Subcutaneous abdominal adipose tissue (tissue), 5 donors: Measurements from ENCODE around the gene PLXNA4.

Experiments used
- H3K27ac ChIP-seq: one replicate; pipeline ENCODE4 v1.7.0; 2013; ENCODE audit warnings: low read depth, mild to moderate bottlenecking, inconsistent platforms, low read length, moderate library complexity
- H3K27me3 ChIP-seq, 5 donors: one replicate each; pipeline ENCODE4 v1.7.0; 2013; ENCODE audit warnings: low read length in 5 of 5, inconsistent platforms in 1 of 5; ENCODE audit not compliant: control insufficient read depth in 5 of 5, insufficient read depth in 4 of 5
- H3K36me3 ChIP-seq, 5 donors: one replicate each; pipeline ENCODE4 v1.7.0; 2013; ENCODE audit warnings: low read length in 5 of 5; ENCODE audit not compliant: control insufficient read depth in 5 of 5, insufficient read depth in 5 of 5
- H3K4me1 ChIP-seq, 5 donors: one replicate each; pipeline ENCODE4 v1.7.0; 2013; ENCODE audit warnings: low read length in 5 of 5, mild to moderate bottlenecking in 3 of 5, moderate library complexity in 1 of 5; ENCODE audit not compliant: control insufficient read depth in 5 of 5, insufficient read depth in 5 of 5
- H3K4me3 ChIP-seq, 5 donors: one replicate each; pipeline ENCODE4 v1.7.0; 2013; ENCODE audit warnings: low read length in 5 of 5, low read depth in 1 of 5
- H3K9ac ChIP-seq, 5 donors: one replicate each; pipeline ENCODE4 v1.7.0; 2013; ENCODE audit warnings: low read length in 5 of 5, mild to moderate bottlenecking in 4 of 5, moderate library complexity in 3 of 5
- H3K9me3 ChIP-seq, 5 donors: one replicate each; pipeline ENCODE4 v1.7.0; 2013; ENCODE audit warnings: low read length in 5 of 5; ENCODE audit not compliant: control insufficient read depth in 5 of 5
- donor health status: healthy.
- donor health status: healthy.
- donor health status: healthy.
- donor health status: healthy.
- donor health status: healthy.

PLXNA4 gene

DNA sequence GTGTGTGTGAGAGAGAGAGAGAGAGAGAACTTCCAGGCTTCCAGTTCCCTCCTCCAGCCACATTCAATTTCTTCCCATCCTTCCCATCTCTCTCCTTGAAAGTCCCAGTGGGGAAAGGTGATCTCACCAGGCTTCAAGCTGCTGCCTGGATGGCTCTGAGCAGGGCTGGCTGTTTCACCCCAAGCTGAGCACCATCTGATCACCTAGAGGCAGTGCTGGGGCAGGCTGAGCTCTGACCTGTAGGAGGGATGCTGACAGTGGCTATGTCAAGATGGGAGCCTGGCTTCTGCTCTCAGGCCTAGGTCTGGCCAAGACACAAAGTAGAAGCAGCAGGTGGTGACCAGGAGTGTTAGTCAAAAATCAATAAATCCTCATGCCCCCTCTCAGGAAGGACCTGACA is 370.8 kb downstream of the PLXNA4 start:
- Histone ChIP-seq H3K36me3 (peaks cover 3 to 58% (median 38%) of the 10 kb centered on the region in 5 donors), H3K9me3 (no peaks in the 10 kb centered on the region), H3K4me3 (no peak overlapping the region), H3K9ac (peak overlapping the region in 1 of 5 donors; percentile 0), H3K27me3 (no peaks in the 10 kb centered on the region), H3K4me1 (peaks cover 0 to 4% (median 0%) of the 10 kb centered on the region in 5 donors), H3K27ac (no peak overlapping the region)

DNA sequence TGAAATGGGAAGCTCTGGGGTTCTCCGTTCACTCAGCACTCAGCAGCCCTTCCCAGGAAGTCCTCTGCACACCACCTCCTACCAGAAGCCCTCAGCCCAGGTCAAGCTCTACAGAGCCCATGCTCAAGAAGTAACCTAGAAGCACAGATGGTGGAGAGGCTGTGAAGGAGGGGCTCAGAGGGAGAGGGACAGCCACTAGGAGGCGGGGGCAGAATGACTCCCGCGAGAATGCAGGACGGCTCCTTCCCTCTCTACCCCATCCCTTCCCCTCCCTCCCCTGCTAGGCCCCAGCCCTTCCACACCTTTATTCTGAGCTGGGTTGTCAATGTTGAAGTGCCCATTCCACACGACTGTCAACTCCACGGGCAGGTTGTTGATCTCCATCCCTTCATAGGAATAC is 373.2 kb downstream of the PLXNA4 start:
- peaks cover 3 to 57% (median 27%) of the 10 kb centered on the region in 5 donors for H3K36me3 ChIP-seq
- H3K4me3 ChIP-seq = no peak overlapping the region
- peaks cover 0 to 4% (median 0%) of the 10 kb centered on the region in 5 donors for H3K4me1 ChIP-seq
- no peaks in the 10 kb centered on the region for H3K9me3 ChIP-seq
- no peak overlapping the region for H3K9ac ChIP-seq
- H3K27ac ChIP-seq = no peak overlapping the region
- no peaks in the 10 kb centered on the region for H3K27me3 ChIP-seq

GRCh38 chr7:132202541-132202940 is 373.7 kb downstream of the PLXNA4 start:
- peaks cover 0 to 4% (median 0%) of the 10 kb centered on the region in 5 donors for H3K4me1 ChIP-seq
- H3K9ac ChIP-seq = no peak overlapping the region
- H3K4me3 ChIP-seq = no peak overlapping the region
- no peaks in the 10 kb centered on the region for H3K27me3 ChIP-seq
- H3K9me3 ChIP-seq = no peaks in the 10 kb centered on the region
- H3K36me3 ChIP-seq = peaks cover 6 to 55% (median 31%) of the 10 kb centered on the region in 5 donors
- H3K27ac ChIP-seq = no peak overlapping the region

GRCh38 chr7:132200141-132200540 is 376.1 kb downstream of the PLXNA4 start:
- H3K9ac ChIP-seq = no peak overlapping the region
- no peaks in the 10 kb centered on the region for H3K9me3 ChIP-seq
- peaks cover 7 to 53% (median 30%) of the 10 kb centered on the region in 5 donors for H3K36me3 ChIP-seq
- no peak overlapping the region for H3K27ac ChIP-seq
- no peaks in the 10 kb centered on the region for H3K27me3 ChIP-seq
- H3K4me3 ChIP-seq = no peak overlapping the region
- peaks cover 0 to 4% (median 0%) of the 10 kb centered on the region in 5 donors for H3K4me1 ChIP-seq

GRCh38 chr7:132199626-132200025 is 376.6 kb downstream of the PLXNA4 start:
- Histone ChIP-seq H3K4me3 (no peak overlapping the region), H3K4me1 (peaks cover 0 to 7% (median 0%) of the 10 kb centered on the region in 5 donors), H3K9me3 (no peaks in the 10 kb centered on the region), H3K36me3 (peaks cover 7 to 53% (median 30%) of the 10 kb centered on the region in 5 donors), H3K27ac (no peak overlapping the region), H3K27me3 (no peaks in the 10 kb centered on the region), H3K9ac (no peak overlapping the region)

DNA sequence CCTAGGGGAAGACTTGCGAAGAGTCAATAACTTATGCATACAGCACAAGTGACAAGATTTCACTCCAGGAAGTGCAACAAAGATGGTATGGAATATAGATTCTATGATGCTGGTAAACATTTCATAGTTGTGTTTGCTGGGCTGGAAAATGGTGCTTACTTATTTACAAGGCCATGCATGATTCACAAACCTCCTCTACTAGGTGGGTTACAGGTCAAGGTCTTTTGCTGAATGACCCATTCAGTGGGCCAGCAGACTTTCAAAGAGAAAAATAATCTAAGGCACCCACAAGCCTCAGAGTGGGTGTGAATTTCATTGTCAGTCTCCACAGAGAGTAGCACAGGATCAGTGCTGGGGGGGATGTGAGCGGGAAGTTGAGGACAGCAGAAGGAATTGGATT is 378.5 kb downstream of the PLXNA4 start:
- Histone ChIP-seq H3K36me3 (peaks cover 7 to 52% (median 28%) of the 10 kb centered on the region in 5 donors), H3K9me3 (no peaks in the 10 kb centered on the region), H3K4me1 (peaks cover 0 to 13% (median 0%) of the 10 kb centered on the region in 5 donors), H3K4me3 (no peak overlapping the region), H3K27me3 (no peaks in the 10 kb centered on the region), H3K9ac (no peak overlapping the region), H3K27ac (no peak overlapping the region)

DNA sequence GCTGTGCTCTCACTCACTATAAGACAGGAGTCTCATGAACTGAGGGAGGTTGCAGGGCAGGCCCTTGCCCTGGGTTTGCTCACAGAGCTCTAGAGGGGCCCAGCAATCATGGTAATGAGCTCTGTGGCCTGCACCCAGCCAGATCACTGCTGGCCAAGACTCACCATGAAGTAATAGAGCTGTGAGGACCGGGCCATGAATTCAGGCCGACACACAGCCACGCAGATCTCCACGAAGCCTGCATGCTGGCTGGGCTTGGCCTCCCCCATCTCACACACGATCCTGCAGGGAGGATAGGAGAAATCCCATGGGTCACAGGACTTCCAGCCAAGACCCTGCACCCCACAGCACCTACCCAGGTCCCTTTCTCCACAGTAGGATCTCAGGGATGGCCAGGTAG is 382.4 kb downstream of the PLXNA4 start:
- Histone ChIP-seq H3K9ac (no peak overlapping the region), H3K4me3 (no peak overlapping the region), H3K36me3 (peaks cover 9 to 44% (median 33%) of the 10 kb centered on the region in 5 donors)

GRCh38 chr7:132192809-132193208 is 383.5 kb downstream of the PLXNA4 start:
- Histone ChIP-seq H3K4me1 (peaks cover 0 to 13% (median 3%) of the 10 kb centered on the region in 5 donors), H3K4me3 (no peak overlapping the region), H3K36me3 (peaks cover 9 to 33% (median 28%) of the 10 kb centered on the region in 5 donors), H3K9ac (no peak overlapping the region), H3K9me3 (peaks cover 0 to 2% (median 0%) of the 10 kb centered on the region in 5 donors), H3K27ac (no peak overlapping the region), H3K27me3 (no peaks in the 10 kb centered on the region)

More for the DNA sequence above, 382.4 kb downstream of the PLXNA4 start:
- H3K4me1 ChIP-seq = peaks cover 0 to 13% (median 3%) of the 10 kb centered on the region in 5 donors
- H3K27ac ChIP-seq = no peak overlapping the region
- H3K9me3 ChIP-seq = no peaks in the 10 kb centered on the region
- H3K27me3 ChIP-seq = no peaks in the 10 kb centered on the region

DNA sequence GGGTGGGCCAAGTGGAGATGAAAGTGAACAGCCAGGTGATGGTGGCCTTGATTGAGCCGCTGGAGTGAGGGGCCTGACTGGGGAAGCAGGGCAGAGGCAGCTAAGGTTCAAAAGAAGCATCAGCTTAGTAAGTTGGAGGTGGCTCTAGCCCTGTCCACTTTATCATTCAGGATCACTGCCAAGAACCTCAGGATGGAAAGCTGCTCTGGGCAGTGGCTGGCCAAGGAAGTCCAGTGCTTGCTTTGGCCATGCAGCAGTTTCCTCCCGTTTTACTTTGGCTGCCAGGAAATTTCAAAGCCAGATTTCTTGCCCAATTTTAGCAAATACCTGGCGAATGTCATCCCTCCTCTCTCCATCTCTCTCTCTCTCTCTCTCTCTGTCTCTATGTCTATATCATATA is 384.9 kb downstream of the PLXNA4 start:
- H3K4me1 ChIP-seq = peaks cover 0 to 13% (median 3%) of the 10 kb centered on the region in 5 donors
- H3K9me3 ChIP-seq = peaks cover 2 to 15% (median 6%) of the 10 kb centered on the region in 5 donors
- H3K36me3 ChIP-seq = peaks cover 3 to 38% (median 32%) of the 10 kb centered on the region in 5 donors
- H3K4me3 ChIP-seq = no peak overlapping the region
- no peak overlapping the region for H3K9ac ChIP-seq
- no peak overlapping the region for H3K27ac ChIP-seq
- no peaks in the 10 kb centered on the region for H3K27me3 ChIP-seq

DNA sequence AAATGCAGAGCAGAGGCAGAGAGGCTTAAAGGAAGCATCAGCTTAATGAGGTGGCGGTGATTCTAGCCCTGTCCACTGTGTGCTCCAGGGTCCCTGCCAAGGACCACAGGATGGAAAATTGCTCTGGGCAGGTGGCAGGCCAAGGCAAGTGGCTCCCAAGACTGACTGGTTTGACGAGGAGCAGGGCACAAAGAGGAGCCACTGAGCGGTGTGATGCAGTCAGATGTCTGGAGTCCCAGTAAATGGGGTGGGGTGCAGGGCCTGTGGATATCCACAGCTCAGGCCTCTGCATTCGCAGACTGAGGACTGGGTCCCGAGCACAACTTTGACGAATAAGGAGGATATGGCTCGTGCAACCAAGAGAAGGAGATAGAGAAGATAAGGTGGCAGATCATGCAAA is 385.6 kb downstream of the PLXNA4 start:
- Histone ChIP-seq H3K27ac (no peak overlapping the region), H3K4me1 (peaks cover 0 to 10% (median 3%) of the 10 kb centered on the region in 5 donors), H3K9ac (no peak overlapping the region), H3K9me3 (peaks cover 2 to 20% (median 6%) of the 10 kb centered on the region in 5 donors), H3K4me3 (no peak overlapping the region), H3K36me3 (peaks cover 3 to 38% (median 34%) of the 10 kb centered on the region in 5 donors), H3K27me3 (no peaks in the 10 kb centered on the region)
